Bronchial epithelial cell (primary cell): Measurements from ENCODE around the gene UBE2V1. TPM values are rescaled to one million over a fixed set of nuclear protein-coding genes. Genes with fewer than 3 reads are reported as not detected.

ENCODE experiments used
- DNase-seq: peaks from one replicate; pipeline ENCODE4 v3.0.0-alpha.2; 2010; ENCODE audit warnings: low read depth
- FAIRE-seq: peaks from 2 replicates; lab custom pipeline; 2011; peaks lifted over from hg19 to GRCh38; lab: Jason Lieb, UNC
- H3K27me3 ChIP-seq: 2 replicates; pipeline ENCODE4 v1.5.1; 2011; ENCODE audit warnings: low read length; ENCODE audit not compliant: control insufficient read depth, insufficient read depth
- H3K36me3 ChIP-seq: 2 replicates; pipeline ENCODE4 v1.5.1; 2011; ENCODE audit warnings: low read length; ENCODE audit not compliant: control insufficient read depth, insufficient read depth
- H3K4me3 ChIP-seq: 2 replicates; pipeline ENCODE4 v1.5.1; 2011; ENCODE audit warnings: mild to moderate bottlenecking, low read depth, low read length, control low read depth
- CTCF ChIP-seq: IDR thresholded peaks from 2 replicates; pipeline ENCODE4 v1.5.1; 2011; ENCODE audit warnings: mild to moderate bottlenecking, moderate library complexity, low read length, control low read depth, inconsistent platforms; ENCODE audit not compliant: insufficient read depth, severe bottlenecking
- total RNA-seq: library from RNA; depleted of rRNA; stranded (reverse); fragments of >200 nt; gene quantifications from 2 replicates; pipeline ENCODE4 v1.2.1, GENCODE V29; 2014

Gene UBE2V1
- total RNA-seq, 1 donor from 2014 or later: 18.4 TPM

DNA sequence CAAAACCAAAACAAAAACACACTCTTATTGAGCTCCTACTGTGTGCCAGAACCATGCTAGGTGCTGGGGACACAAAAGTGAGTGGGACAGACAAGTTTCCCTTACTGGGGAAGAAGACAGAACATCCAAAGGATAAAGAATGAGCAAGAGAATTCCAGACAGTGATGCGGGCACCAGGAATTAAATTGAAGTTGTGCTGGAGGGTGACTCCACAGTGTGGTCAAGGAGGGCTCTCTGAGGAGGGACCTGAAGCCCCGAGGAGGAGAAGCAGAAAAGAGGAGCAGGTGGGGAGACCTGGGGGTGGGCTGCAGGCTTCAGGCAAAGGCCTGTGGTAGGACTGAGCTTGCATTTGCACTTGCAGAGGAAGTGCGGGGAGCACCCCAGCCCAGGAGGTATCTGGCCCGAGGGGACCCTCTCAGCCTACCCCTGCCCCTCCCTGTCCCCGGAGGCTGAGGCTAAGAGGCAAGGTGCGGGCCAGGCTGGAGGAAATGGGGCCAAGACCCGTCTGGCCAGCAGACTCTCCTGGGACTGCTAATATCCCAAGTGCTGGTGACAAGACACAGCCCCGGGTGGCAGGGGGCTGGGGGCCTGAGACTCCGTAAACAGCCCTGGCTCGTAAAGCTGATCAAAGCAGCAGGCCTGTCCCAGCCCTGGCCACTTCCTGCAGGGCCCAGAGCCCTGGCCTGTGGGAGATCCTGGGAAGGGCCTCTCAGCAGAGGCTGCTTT, 73.1 kb downstream of the UBE2V1 start:
- no peak for FAIRE-seq
- H3K4me3 ChIP-seq: no peak overlapping the region
- no peaks in the 10 kb centered on the region for H3K36me3 ChIP-seq
- DNase-seq: no peak
- TF ChIP-seq CTCF: no peak
- peaks cover 4% of the 10 kb centered on the region for H3K27me3 ChIP-seq

GRCh38 chr20:50038574-50038991, 74.4 kb downstream of the UBE2V1 start:
- H3K27me3 ChIP-seq: peaks cover 4% of the 10 kb centered on the region
- DNase-seq (no peak), FAIRE-seq (no peak)
- no peak for TF ChIP-seq CTCF
- no peak overlapping the region for H3K4me3 ChIP-seq
- no peaks in the 10 kb centered on the region for H3K36me3 ChIP-seq

- no peaks in the 10 kb centered on the region for H3K36me3 ChIP-seq
- FAIRE-seq (no peak), DNase-seq (no peak)
- H3K27me3 ChIP-seq: peaks cover 4% of the 10 kb centered on the region
- TF ChIP-seq CTCF: no peak
- no peak overlapping the region for H3K4me3 ChIP-seq
Observed at GRCh38 chr20:50038169-50038568, 74.8 kb downstream of the UBE2V1 start.

GRCh38 chr20:50037575-50037974, 75.4 kb downstream of the UBE2V1 start:
- no peaks in the 10 kb centered on the region for H3K36me3 ChIP-seq
- peaks cover 4% of the 10 kb centered on the region for H3K27me3 ChIP-seq
- no peak overlapping the region for H3K4me3 ChIP-seq
- DNase-seq (no peak), FAIRE-seq (no peak)
- TF ChIP-seq CTCF: no peak

DNA sequence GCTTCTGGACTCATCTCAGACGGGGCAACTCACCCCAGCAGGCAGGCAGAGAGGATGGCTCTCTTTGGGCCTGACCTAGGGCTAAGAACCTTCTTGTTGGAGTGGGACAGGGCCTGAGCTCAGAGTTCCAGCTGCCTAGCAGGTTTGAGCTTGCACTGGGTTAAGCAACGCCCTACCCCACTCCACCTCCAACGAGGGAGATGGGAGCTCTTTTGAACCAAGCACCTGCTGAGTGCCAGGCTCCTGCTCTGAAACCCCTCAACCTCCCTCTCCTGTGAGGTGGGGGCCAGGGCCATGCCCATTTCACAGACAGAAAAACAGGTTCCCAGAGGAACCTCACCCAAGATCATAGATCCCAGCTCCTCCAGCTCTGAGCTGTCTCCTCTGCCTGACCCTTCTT, 75.8 kb downstream of the UBE2V1 start:
- DNase-seq: peak; percentile 44
- no peak overlapping the region for H3K4me3 ChIP-seq
- H3K36me3 ChIP-seq: no peaks in the 10 kb centered on the region
- H3K27me3 ChIP-seq: peaks cover 4% of the 10 kb centered on the region
- no peak for TF ChIP-seq CTCF
- FAIRE-seq: no peak

- H3K27me3 ChIP-seq: peaks cover 4% of the 10 kb centered on the region
- no peaks in the 10 kb centered on the region for H3K36me3 ChIP-seq
- no peak overlapping the region for H3K4me3 ChIP-seq
- FAIRE-seq (no peak), DNase-seq (no peak)
- no peak for TF ChIP-seq CTCF
Observed at GRCh38 chr20:50036703-50037102, 76.2 kb downstream of the UBE2V1 start.
